ENCODE results near the gene ATP6V0D1.

The ATP6V0D1 gene

GRCh38 chr16:67431775-67432505 lies 49.0 kb downstream of the ATP6V0D1 start:
- no peak overlapping the region for H3K4me3 ChIP-seq (ENCODE audit: low read depth, low read length)
- TF ChIP-seq MYC (IDR thresholded peaks at IDR 0.05; ENCODE audit: low read depth, low read length) (no peak), CTCF (IDR thresholded peaks at IDR 0.05; ENCODE audit: low read depth, low read length) (no peak)
- DNase-seq (ENCODE audit: low read depth), result no peak

- DNase-seq (ENCODE audit: low read depth), result peak; percentile 41
- TF ChIP-seq POLR2A (IDR thresholded peaks at IDR 0.05; ENCODE audit: extremely low read depth, insufficient read length) (no peak), MYC (IDR thresholded peaks at IDR 0.05; ENCODE audit: low read depth, low read length) (no peak), MAX (IDR thresholded peaks at IDR 0.05; ENCODE audit: low read depth, low read length) (no peak), CTCF (IDR thresholded peaks at IDR 0.05; ENCODE audit: low read depth, low read length) (no peak)
- no peak within 1 kb of the TSS for H3K4me3 ChIP-seq (ENCODE audit: low read depth, low read length)
These were observed 49.8 kb downstream of the ATP6V0D1 start, which contains the start of gene HSD11B2 for GRCh38 chr16:67430977-67431774. Gene HSD11B2 (plus strand): TSS chr16:67431121. CDS start chr16:67431249, 128 bp downstream.

- H3K4me3 ChIP-seq (ENCODE audit: low read depth, low read length), result no peak overlapping the region
- DNase-seq (ENCODE audit: low read depth), result no peak
- no peak for TF ChIP-seq MAX (IDR thresholded peaks at IDR 0.05; ENCODE audit: low read depth, low read length)
These were observed 50.4 kb downstream of the ATP6V0D1 start for GRCh38 chr16:67430504-67430976.

- TF ChIP-seq MYC (IDR thresholded peaks at IDR 0.05; ENCODE audit: low read depth, low read length) (no peak), MAX (IDR thresholded peaks at IDR 0.05; ENCODE audit: low read depth, low read length) (no peak), POLR2A (IDR thresholded peaks at IDR 0.05; ENCODE audit: extremely low read depth, insufficient read length) (no peak), CTCF (IDR thresholded peaks at IDR 0.05; ENCODE audit: low read depth, low read length) (no peak)
- DNase-seq (ENCODE audit: low read depth), result no peak
- H3K4me3 ChIP-seq (ENCODE audit: low read depth, low read length), result no peak overlapping the region
These were observed 51.0 kb downstream of the ATP6V0D1 start for GRCh38 chr16:67429799-67430503.

GRCh38 chr16:67429053-67429798 lies 51.7 kb downstream of the ATP6V0D1 start:
- H3K4me3 ChIP-seq (ENCODE audit: low read depth, low read length), result no peak overlapping the region
- DNase-seq (ENCODE audit: low read depth), result no peak
- TF ChIP-seq MAX (IDR thresholded peaks at IDR 0.05; ENCODE audit: low read depth, low read length) (no peak), CTCF (IDR thresholded peaks at IDR 0.05; ENCODE audit: low read depth, low read length) (no peak), MYC (IDR thresholded peaks at IDR 0.05; ENCODE audit: low read depth, low read length) (no peak), POLR2A (IDR thresholded peaks at IDR 0.05; ENCODE audit: extremely low read depth, insufficient read length) (no peak)

All from NB4 (cell line).